H1 (cell line): ENCODE results near the gene RPTOR. TPM values are rescaled to one million over a fixed set of nuclear protein-coding genes. Genes with fewer than 3 reads are reported as not detected.

Experiments used
- BACH1 ChIP-seq: IDR thresholded peaks from 2 replicates; pipeline ENCODE4 v1.6.1; 2012; ENCODE audit warnings: low read length, improper control_type of control experiment
- EP300 ChIP-seq, 2 experiments: IDR thresholded peaks; 1 replicate in 1 of 2; 2 replicates in 1 of 2; pipeline ENCODE4 v1.6.1; 2011 to 2012; ENCODE audit warnings: low read depth in 2 of 2, low read length in 2 of 2, mild to moderate bottlenecking in 2 of 2, borderline replicate concordance in 1 of 2, inconsistent platforms in 1 of 2, moderate library complexity in 1 of 2
- FOSL1 ChIP-seq: IDR thresholded peaks from 2 replicates; pipeline ENCODE4 v1.6.1; 2011; ENCODE audit warnings: mild to moderate bottlenecking, low read depth, low read length, moderate library complexity; ENCODE audit not compliant: insufficient read depth
- KDM4A ChIP-seq: IDR thresholded peaks from one replicate; pipeline ENCODE4 v1.7.1; 2012; ENCODE audit warnings: low read depth, mild to moderate bottlenecking, moderate library complexity, low read length, inconsistent platforms; ENCODE audit not compliant: severe bottlenecking
- SUZ12 ChIP-seq: fragments of 200-600 bp; sonication (generic); IDR thresholded peaks from 2 replicates; pipeline ENCODE4 v1.6.1; 2012; ENCODE audit warnings: mild to moderate bottlenecking, inconsistent platforms, low read length, moderate library complexity, mixed read lengths
- TAF1 ChIP-seq: IDR thresholded peaks from 2 replicates; pipeline ENCODE4 v1.6.1; 2011; ENCODE audit warnings: mild to moderate bottlenecking, low read depth, low read length
- polyA plus RNA-seq, 7 experiments: library from polyadenylated mRNA; depleted of rRNA in 3 of 7; stranded (reverse) in 5 of 7; unstranded in 2 of 7; fragments of >200 nt in 5 of 7; fragments of 200-250 nt in 2 of 7; gene quantifications; 1 replicate in 5 of 7; 2 replicates in 1 of 7; 4 replicates in 1 of 7; pipeline versions ENCODE4 v1.2.1 to v1.2.3, GENCODE V29; 2011 to 2013; ENCODE audit warnings: missing spikeins in 2 of 7, mixed read lengths in 2 of 7
- total RNA-seq: library from RNA; stranded (reverse); fragmentation: NEBNext Ultra II Directional; extraction: Animal tissue kit (Norgen Biotek cat#: 25700); gene quantifications from 2 replicates; pipeline ENCODE4 v1.2.1, GENCODE V29; 2021

RPTOR gene
- total and polyA plus RNA-seq, 2 of the 8 experiments (the other 6 are each of a cell fraction or from before 2014, with no cell fraction given) = 6.9 to 28.7 TPM

DNA sequence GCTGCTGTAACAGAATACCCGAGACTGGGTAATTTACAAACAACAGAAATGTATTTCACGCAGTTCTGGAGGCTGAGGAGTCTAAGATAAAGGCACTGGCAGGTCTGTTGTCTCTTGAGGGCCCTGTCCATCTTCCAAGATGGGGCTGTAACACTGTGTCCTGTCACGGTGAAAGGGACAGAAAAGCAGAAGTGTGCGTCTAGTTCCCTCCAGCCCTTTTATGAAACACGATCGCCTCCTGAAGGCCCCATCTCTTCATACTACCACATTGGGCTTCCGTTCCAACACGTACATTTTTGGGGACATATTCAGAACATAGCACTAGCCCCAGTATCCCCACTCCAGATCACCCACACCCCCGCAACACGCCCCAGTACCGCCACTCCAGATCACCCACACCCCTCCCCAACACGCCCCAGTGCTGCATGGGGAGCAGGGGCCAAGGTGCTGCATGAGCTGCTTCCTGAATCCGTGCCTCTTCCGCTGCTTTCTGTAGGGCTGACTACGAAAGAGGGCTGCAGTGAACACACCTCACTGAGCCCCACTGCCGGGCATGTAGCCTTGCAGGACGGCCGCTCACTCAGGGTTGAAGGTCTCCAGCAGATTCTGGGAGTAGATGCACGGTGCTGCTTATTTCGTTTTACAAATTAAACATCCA is 91.9 kb downstream of the RPTOR start (continued):
- TF ChIP-seq FOSL1 (no peak), BACH1 (no peak), KDM4A (no peak), EP300 (IDR thresholded peaks at IDR 0.05; ENCODE audit: borderline replicate concordance in 1 of 2, low read depth in 2 of 2, low read length in 2 of 2) (no peak), SUZ12 (no peak), TAF1 (no peak)
